IPS-18c (cell line): Measurements from ENCODE around the gene THEMIS.
"Not testable (repeated sequence)": the region's sequence is repeated elsewhere in the genome, so short reads cannot be mapped to it uniquely, and the experiment has no call there.

Experiments
- H3K4me3 ChIP-seq: 2 replicates; pipeline ENCODE4 v1.7.0; 2013; ENCODE audit warnings: low read depth, mild to moderate bottlenecking, low read length, moderate library complexity; ENCODE audit not compliant: insufficient read depth
- H3K9me3 ChIP-seq: one replicate; pipeline ENCODE4 v1.6.1; 2013; ENCODE audit warnings: mild to moderate bottlenecking, low read length, moderate library complexity; ENCODE audit not compliant: control insufficient read depth, insufficient read depth

Gene THEMIS

DNA sequence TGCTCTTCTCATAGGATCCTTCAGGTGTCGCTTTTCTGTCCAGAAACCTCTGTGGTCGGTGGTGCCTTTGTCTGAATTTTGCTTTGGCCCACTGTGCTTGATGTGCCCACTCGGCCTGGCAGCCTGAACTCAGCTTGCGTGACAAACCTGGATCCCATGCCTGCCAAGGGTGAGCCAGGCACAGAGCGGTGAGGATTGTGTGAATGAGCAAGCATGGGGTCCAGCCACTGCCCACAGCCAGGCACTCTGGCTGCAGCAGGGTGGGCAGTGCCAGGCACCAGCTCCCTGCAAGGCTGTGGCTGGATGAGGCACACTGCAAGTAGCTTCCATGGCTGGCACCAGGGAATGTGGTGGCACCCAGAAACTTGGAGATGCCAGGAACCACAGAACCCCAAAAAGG is 110.3 kb downstream of the THEMIS start:
- no peak overlapping the region for H3K4me3 ChIP-seq

DNA sequence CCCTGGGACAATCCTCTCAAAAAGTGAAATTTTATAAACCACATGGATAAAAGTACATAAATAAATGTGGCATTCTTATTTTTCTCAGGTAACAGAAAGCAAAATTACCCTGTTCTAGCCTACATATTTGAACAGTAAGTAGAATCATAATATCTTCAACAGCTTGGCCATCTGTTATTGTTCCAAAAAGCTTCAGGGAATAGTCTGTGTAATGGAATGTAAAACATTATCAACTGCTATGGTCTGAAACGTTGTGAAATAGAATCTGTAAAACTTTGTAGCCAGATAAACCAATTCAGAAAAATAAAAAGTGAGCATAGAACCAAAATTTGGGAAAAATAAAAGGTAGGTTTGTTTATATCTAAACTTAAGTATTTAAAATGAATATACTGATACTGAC is 114.7 kb downstream of the THEMIS start:
- Histone ChIP-seq H3K4me3 (no peak overlapping the region), H3K9me3 (no peaks in the 10 kb centered on the region)

More for the DNA sequence above, 110.3 kb downstream of the THEMIS start:
- H3K9me3 ChIP-seq, result no peaks in the 10 kb centered on the region

DNA sequence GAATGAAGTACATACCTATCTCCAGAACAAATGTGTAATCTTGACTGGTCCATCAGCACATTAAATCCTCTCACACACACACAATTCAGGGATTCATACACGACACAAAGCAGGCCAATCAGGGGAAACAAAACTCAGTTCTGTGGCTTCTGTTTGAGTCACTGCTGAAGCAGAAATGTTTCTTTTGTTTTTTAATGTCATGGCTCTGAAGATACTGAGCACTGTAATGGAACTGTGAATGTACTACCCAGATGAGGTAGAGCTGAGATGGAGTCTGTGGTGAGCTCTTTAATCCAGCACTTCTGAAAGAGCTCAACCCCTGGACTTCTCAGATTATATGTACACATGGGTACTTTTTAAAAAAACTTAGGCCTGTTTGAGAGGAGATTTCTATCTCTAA is 116.4 kb downstream of the THEMIS start:
- Histone ChIP-seq H3K4me3 (no peak overlapping the region), H3K9me3 (no peaks in the 10 kb centered on the region)

DNA sequence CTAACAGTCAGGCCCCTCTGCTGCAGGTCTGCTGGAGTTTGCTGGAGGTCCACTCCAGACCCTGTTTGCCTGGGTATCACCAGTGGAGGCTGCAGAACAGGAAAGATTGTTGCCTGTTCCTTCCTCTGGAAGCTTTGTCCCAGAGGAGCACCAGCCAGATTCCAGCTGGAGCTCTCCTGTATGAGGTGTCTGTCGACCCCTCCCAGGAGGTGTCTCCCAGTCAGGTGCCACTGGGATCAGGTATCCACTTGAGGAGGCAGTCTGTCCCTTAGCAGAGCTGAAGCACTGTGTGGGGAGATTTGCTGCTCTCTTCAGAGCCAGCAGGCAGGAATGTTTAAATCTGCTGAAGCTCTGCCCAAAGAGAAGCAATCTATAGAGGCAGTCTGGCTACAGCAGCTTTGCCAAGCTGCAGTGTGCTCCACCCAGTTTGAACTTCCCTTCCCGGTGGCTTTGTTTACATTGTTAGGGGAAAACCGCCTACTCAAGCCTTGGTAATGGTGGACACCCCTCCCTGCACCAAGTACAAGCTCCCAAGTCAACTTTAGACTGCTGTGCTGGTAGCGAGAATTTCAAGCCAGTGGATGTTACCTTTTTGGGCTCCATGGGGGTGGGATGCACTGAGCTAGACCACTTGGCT is 119.1 kb downstream of the THEMIS start:
- not testable (repeated sequence) for H3K9me3 ChIP-seq, H3K4me3 ChIP-seq

DNA sequence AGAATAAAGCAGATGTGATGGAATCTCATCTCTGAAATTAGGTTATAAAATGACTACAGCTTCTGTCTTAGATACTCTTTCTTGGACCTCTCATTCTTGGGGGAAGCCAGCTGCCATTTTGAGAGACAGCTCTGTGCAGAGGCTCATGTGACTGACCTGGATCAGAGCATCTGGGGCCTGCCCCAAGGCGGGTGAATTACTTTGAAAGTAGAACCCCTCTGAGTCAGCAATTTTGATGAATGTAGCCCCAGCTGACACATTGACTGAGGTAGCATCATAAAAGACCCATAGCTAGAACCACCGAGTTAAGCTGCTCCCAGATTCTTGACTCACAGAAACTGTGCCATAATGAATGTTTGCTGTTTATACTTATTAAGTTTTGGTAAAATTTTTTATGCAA is 124.5 kb downstream of the THEMIS start:
- Histone ChIP-seq H3K9me3 (no peaks in the 10 kb centered on the region), H3K4me3 (no peak overlapping the region)

DNA sequence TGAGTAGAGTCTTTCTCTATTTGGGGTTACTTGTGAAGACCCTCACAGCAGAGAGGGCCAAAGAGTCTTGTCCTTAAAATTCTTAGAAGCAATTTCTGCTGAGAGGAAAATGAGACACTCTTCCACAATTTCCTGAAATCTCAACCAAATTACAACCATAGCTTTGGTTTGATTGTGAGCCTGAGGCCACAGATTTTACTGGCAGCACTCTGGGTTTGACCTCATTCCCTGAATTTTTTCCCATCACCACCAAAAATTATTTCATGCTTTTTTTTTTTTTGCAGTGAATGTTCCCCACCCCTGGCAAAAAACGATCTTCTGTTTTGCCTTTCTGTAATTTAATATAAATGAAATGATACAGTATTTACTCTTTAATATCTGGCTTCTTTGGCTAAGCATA is 125.5 kb downstream of the THEMIS start:
- H3K9me3 ChIP-seq, result no peaks in the 10 kb centered on the region
- no peak overlapping the region for H3K4me3 ChIP-seq

DNA sequence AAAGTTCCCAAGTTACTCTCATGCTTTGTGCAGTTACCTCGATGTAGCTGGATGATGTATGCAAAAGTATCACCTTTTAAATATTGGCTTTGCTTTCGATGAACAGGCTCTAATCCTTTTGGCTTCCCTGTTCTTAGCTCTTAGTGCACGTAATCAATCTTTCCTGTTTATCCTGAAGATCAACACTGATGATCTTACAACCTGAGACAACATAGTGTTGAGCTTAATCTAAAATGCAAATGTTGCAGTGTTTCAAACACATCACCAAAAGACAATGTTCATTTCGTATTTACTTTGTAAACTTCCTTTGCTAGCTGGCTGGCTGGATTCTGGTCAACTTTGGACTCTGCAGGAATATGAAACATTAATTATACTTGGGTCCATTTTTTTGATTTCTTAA is 132.1 kb downstream of the THEMIS start:
- H3K9me3 ChIP-seq, result no peaks in the 10 kb centered on the region
- no peak overlapping the region for H3K4me3 ChIP-seq

DNA sequence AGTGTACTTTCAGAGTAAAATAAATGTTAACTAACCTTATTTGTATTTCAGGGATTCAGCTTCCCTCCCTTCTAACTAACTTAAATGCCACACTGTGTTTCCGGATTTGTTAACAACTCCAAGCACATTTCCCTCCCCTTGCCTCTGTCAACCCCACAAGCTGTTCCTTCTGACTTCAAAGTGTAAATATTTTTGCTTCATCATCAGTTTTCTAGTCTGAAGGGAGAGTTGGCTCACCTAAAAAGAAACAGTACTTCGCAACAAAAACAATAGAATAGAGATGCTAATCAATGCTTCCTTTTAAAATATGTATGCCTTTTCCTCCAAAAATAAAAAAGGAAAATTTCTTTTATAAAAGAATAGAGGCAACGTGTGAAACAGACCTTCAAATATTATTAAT is 132.6 kb downstream of the THEMIS start:
- no peak overlapping the region for H3K4me3 ChIP-seq
- no peaks in the 10 kb centered on the region for H3K9me3 ChIP-seq

DNA sequence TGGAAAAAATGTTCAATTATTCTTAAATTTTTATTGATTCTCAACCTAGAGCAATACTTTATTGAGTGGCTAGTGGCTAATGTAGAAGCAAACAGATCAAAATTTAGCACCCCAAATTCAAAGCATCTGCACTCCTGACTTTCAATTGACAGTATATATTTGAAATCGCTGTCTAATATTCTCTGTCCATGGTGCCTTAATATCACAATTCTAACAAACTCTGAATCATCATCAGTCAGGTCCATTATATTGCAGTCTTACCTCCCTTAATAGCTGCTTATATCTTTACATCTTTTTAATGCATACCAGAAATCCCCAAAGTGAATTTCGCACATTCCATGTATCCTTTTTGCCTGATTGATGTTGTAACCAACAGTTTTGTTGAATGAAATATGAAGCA is 134.9 kb downstream of the THEMIS start:
- H3K9me3 ChIP-seq, result no peaks in the 10 kb centered on the region
- H3K4me3 ChIP-seq, result no peak overlapping the region

DNA sequence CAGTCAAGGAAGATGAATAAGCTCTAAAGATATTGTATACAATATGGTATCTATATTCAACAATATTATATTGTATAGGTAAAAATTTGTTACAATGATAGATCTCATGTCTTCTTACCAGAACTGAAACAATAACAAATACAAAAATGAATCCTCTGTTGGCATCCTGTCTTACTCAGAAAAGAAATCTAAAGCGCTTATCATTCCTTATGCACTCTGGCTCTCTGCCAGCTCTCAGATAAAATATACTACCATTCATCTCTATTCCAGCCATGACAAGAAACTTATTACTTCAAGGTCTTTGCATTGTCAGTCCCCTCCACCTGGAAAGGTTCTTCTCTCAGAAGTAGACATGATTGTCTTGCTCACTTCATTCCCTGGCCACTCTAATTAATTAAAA is 138.6 kb downstream of the THEMIS start:
- H3K9me3 ChIP-seq, result no peaks in the 10 kb centered on the region
- no peak overlapping the region for H3K4me3 ChIP-seq

DNA sequence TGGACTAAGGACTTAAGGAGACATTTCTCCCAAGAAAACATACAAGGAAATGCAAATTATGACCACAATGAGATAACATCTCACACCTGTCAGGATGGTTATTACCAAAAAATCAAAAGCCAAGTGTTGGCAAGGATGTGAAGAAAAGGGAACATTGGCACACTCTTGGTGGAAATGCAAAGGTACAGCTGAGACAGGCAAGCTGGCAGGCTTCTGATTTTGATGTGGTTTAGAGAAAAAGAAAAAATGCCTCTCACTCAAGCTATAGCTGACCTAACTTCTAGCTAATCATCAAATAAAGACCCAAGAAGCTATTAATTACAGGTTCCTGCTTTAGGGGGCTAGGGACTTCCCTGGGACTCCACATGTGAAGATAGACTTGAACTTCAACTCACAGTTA is 139.8 kb downstream of the THEMIS start:
- Histone ChIP-seq H3K9me3 (no peaks in the 10 kb centered on the region), H3K4me3 (no peak overlapping the region)

DNA sequence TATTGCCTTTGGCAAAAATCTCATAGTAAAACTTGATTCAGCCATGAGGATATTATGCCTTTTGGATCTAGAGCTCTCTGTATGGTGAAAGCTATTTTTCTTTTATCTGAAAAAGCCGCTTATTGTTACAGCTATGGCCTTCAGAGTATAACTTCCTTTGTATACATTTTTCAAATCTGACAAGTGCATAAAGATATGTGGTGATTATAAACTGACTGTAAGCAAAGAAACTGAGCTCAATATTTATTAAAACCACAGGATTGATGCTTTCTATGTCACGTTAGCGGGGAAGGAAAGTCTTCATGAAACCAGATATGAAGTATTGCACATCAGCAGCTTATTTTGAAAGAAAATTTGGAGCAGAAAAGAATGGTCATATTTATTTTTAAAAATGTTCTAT is 151.8 kb downstream of the THEMIS start:
- Histone ChIP-seq H3K4me3 (no peak overlapping the region), H3K9me3 (no peaks in the 10 kb centered on the region)

DNA sequence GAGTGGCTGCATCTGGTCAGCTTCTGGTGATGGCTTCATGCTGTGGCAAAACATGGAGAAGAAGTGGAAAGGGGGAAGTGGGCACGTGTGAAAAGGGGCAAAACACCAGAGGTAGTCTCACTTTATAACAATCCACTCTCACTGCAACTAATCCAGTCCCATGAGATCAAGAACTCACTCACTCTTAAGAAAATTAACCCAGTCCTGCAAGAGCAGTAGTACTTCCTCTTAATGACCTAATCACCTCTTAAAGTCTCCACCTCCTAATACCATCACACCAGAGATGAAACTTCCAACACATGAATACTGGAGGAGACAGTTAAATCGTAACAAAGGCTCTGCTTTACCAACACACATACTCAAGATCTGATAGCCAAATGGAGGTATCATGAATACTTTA is 152.6 kb downstream of the THEMIS start:
- no peaks in the 10 kb centered on the region for H3K9me3 ChIP-seq

DNA sequence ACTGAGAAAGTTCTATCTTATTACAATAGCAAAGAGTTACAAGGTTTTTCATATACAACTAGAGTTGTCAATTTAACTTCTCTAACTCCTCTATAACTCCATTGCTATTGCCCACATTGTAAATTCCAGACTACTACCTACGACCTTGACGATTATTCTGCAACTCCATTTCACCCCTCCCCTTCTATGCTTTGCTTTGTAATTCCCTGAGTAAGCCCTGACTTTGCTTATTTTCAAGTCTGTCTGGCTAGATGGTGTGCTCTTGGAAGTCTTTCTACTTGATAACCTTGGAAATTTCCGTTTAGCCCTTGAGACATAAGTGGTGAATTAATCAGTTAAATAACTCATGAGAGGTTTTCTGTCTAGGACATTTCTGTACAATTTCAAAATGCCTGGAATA is 162.4 kb downstream of the THEMIS start:
- H3K4me3 ChIP-seq, result no peak overlapping the region
- H3K9me3 ChIP-seq, result no peaks in the 10 kb centered on the region

More for the DNA sequence above, 152.6 kb downstream of the THEMIS start:
- H3K4me3 ChIP-seq, result no peak overlapping the region

DNA sequence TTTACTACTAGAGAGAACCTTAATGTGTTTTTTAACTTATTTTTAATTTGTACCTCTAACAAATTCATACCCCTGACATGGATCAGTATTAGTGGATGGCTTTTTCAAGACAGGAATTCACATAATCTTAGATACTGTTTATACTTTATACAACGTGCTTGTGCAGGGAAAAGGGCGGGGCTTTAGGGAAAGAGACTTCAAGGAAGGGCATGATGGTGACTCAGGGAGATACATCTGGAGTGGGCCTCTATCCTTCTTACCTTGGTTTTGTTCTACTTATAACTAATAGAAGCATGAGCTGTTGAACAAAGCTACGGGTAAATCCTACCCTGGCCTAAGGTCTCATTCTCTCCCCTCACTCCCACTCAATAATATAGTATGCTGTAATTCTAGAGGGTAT is 163.1 kb downstream of the THEMIS start:
- H3K4me3 ChIP-seq, result no peak overlapping the region
- H3K9me3 ChIP-seq, result no peaks in the 10 kb centered on the region

DNA sequence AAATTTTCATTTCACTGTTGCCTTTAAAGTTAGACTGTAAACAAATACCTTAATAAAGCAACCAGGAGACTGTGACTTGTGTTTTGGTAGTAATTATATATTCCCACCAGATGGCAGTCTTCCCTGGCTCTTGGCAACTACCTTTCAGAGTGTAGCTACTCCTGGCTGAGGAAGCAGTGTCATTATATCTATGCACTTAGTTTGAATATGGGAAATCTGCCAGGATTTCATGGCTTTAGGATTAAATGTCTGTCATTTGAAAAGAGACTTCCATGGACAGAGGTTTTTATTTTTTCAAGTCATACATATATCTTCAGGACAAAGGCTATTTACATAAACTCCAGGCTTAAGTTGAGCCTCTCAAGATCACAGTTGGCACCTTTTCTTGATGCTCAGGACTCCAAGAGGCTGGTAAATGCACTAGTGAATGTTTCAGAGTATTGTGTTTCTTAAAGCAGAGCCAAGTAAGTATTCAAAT is 163.8 kb downstream of the THEMIS start:
- Histone ChIP-seq H3K9me3 (no peaks in the 10 kb centered on the region), H3K4me3 (no peak overlapping the region)

DNA sequence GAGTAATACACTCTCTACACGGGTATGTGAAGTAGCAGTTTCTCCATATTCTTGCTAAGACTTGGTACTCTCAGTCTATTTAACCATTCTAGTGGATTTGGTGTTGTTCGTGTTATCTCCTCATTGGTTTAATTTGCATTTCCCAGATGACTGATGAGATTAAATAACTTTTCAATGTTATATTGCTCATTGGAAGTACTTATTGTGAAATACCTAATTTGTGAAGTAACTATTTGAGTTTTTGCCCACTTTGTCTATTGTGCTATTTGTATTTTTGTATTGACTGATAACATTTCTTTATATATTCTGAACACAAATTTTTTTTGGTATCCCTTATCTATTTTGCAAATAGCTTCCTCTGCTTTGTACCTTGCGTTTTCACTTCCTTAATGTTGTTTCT is 167.9 kb downstream of the THEMIS start:
- H3K4me3 ChIP-seq, result no peak overlapping the region

DNA sequence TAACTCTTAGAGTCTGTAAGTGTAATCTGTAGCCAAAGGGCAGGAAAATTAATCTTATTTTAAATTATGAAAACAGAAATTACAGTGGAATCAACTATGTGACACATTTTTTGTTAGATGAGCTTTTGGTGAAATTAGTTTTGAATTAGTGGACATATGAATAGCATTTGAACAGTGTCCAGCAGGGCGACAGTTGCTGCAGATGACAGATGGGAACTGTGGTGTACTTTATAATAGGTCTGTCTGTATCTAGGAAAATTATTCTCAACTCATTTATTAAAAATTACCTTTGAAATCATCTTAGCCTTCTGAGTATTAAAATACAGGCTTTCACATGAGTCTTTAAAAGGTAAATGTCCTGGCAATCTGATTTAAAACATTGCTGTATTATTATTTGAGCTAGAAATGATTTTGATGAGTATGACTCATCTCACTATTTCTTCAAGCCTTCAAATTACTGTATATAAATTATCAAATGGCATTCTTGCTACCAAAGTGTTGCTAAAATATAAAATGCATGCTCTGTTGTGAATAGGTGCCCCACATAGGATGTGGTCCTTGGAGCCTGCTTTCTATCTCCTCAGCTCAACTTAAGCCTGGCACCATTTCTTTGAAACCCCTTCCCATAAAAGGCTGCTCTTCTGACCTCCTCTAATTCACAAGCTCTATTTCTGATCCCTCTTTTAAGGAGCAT is 173.5 kb downstream of the THEMIS start:
- H3K4me3 ChIP-seq, result no peak overlapping the region

More for the DNA sequence above, 167.9 kb downstream of the THEMIS start:
- no peaks in the 10 kb centered on the region for H3K9me3 ChIP-seq

DNA sequence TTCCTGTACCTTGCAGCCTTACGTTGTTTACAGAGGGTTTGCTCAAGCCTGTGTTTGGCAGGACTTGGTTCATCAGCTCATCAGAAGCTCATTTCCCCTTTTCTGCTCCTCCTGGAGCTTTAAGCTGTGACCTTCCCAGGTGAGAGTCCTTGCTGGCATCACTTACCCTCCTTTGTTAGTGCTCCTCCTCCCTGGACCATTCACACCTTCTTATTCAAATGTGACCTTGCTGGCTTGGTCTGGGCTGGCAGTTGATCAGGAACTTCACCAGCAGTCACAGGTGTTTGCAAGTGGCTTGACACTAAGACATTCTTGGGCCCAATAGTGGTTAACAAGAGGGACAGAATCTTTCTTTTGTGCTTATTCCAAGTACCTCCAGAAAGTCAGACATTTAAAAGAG is 175.0 kb downstream of the THEMIS start:
- no peaks in the 10 kb centered on the region for H3K9me3 ChIP-seq
- no peak overlapping the region for H3K4me3 ChIP-seq

More for the DNA sequence above, 173.5 kb downstream of the THEMIS start:
- H3K9me3 ChIP-seq, result no peaks in the 10 kb centered on the region
